ENCODE data around the gene MATCAP1. TPM values are rescaled to one million over a fixed set of nuclear protein-coding genes. Genes with fewer than 3 reads are reported as not detected.

The MATCAP1 gene
- total RNA-seq, 4 donors from 2014 or later = 2.5 to 7.7 (median 4.5) TPM

DNA sequence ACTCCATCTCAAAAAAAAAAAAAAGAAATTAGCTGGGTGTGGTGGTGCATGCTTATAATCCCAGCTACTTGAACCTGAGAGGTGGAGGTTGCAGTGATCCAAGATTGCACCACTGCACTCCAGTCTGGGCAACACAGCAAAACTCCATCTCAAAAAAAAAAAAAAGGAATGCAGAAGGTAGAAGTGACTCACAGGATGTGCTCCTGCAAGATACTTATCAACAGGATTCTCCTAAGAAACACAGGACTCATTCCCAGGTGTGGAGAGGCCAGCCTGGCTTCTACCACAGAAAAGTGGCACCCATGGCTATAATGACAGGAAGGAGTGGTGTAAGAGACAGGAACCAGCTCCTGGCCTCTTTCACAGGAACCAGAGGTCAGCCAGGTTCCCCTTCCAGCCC is 29.0 kb upstream of the MATCAP1 start:
- peaks cover 33 to 34% of the 10 kb centered on the region in 2 donors for H3K4me1 ChIP-seq
- peak overlapping the region in 1 of 4 donors; percentile 57 for H3K27ac ChIP-seq
- no peaks in the 10 kb centered on the region for H3K9me3 ChIP-seq
- ATAC-seq (no peak), DNase-seq (no peak)
- intact Hi-C loops (cut with DNase I; ENCODE audit: low total_unique reads) (no loop called here), in situ Hi-C loops (cut with MboI; ENCODE audit: low sequenced_read_pairs in 4 of 4) (no loop called here)
- H3K4me3 ChIP-seq = no peak overlapping the region
- no peaks in the 10 kb centered on the region for H3K27me3 ChIP-seq
- no peaks in the 10 kb centered on the region for H3K36me3 ChIP-seq
- TF ChIP-seq CTCF (IDR thresholded peaks at IDR 0.05 in 4 of 5, conservative IDR thresholded peaks at IDR 0.05 in 1 of 5) (no peak), POLR2A (IDR thresholded peaks at IDR 0.05) (no peak)

GRCh38 chr16:67211674-67212073 is 27.9 kb upstream of the MATCAP1 start:
- H3K27me3 ChIP-seq = no peaks in the 10 kb centered on the region
- H3K4me1 ChIP-seq = peaks cover 38 to 43% of the 10 kb centered on the region in 2 donors
- no peak for DNase-seq
- ATAC-seq = no peak
- no peak overlapping the region for H3K27ac ChIP-seq
- in situ Hi-C loops (cut with MboI; ENCODE audit: low sequenced_read_pairs in 4 of 4) (no loop called here), intact Hi-C loops (cut with DNase I; ENCODE audit: low total_unique reads) (no loop called here)
- H3K9me3 ChIP-seq = no peaks in the 10 kb centered on the region
- H3K36me3 ChIP-seq = no peaks in the 10 kb centered on the region
- H3K4me3 ChIP-seq = no peak overlapping the region
- TF ChIP-seq CTCF (IDR thresholded peaks at IDR 0.05 in 4 of 5, conservative IDR thresholded peaks at IDR 0.05 in 1 of 5) = no peak
- no peak for TF ChIP-seq POLR2A (IDR thresholded peaks at IDR 0.05)

DNA sequence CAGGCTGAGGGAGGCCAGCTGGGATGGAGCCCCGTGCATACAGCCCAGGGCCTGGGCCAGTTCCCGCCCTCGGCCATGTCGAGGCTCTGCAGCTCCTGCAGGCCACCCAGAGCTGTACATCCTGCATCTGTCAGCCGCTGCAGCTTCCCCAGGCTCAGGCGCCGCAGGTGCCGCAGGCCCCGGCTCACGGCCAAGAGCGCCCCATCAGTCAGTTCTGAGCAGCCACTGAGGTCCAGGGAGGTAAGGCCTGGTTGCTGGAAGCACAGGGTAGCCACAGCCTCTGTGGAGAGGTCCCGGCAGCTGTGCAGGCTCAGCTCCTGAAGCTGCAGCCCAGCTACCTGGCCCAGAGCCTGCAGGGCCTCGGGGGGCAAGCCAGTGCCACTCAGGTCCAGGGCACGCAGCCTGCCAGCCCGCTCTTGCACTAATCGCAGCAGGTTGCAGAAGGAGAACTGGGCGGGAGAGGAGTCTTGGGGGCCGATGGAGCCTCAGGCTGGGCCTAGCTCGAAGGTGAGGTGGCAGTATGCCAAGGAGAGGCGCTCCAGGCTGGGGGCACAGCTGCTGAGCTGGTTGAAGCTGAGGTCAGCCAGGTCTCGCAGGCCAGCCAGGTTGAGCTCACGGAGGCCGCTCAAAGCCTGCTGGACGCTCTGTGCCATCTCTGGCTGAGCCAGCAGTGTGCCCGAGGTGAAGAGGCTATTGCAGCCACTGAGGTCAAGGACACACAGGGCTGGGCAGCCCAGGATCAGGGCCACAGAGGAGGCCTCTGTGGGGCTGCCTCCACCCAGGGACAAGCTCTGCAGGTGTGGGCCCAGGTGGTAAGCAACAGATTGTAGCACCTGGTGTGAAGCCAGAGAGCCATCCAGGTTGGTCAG is 26.5 kb upstream of the MATCAP1 start:
- Histone ChIP-seq H3K4me1 (peaks cover 38 to 43% of the 10 kb centered on the region in 2 donors), H3K27me3 (no peaks in the 10 kb centered on the region), H3K36me3 (no peaks in the 10 kb centered on the region), H3K27ac (peak overlapping the region in 1 of 4 donors; percentile 54), H3K9me3 (no peaks in the 10 kb centered on the region), H3K4me3 (no peak overlapping the region)
- intact Hi-C loops (cut with DNase I; ENCODE audit: low total_unique reads) (no loop called here), in situ Hi-C loops (cut with MboI; ENCODE audit: low sequenced_read_pairs in 4 of 4) (no loop called here)
- TF ChIP-seq CTCF (IDR thresholded peaks at IDR 0.05 in 4 of 5, conservative IDR thresholded peaks at IDR 0.05 in 1 of 5) (no peak), POLR2A (IDR thresholded peaks at IDR 0.05) (no peak)
- ATAC-seq (no peak), DNase-seq (no peak)

- Histone ChIP-seq H3K4me3 (no peak overlapping the region), H3K27me3 (no peaks in the 10 kb centered on the region), H3K9me3 (no peaks in the 10 kb centered on the region), H3K36me3 (no peaks in the 10 kb centered on the region), H3K27ac (peak overlapping the region in 1 of 4 donors; percentile 40), H3K4me1 (peaks cover 35 to 38% of the 10 kb centered on the region in 2 donors)
- in situ Hi-C loops (cut with MboI; ENCODE audit: low sequenced_read_pairs in 4 of 4) = no loop called here
- no peak for ATAC-seq
- no peak for DNase-seq
- intact Hi-C loops (cut with DNase I; ENCODE audit: low total_unique reads) = no loop called here
- TF ChIP-seq POLR2A (IDR thresholded peaks at IDR 0.05) (no peak), CTCF (IDR thresholded peaks at IDR 0.05 in 4 of 5, conservative IDR thresholded peaks at IDR 0.05 in 1 of 5) (no peak)
Measured at GRCh38 chr16:67209565-67209964, 25.8 kb upstream of the MATCAP1 start.

Measured in gastrocnemius medialis (tissue), 4 donors.